HG02798 (cell line): Measurements from ENCODE around the gene PLXNC1.

Source experiments
- ATAC-seq: cut with Tn5 transposase; IDR thresholded peaks from one replicate; pipeline ENCODE4 v1.9.1; 2021; ENCODE audit warnings: mild to moderate bottlenecking; ENCODE audit not compliant: unreplicated experiment, poor library complexity

PLXNC1 gene

GRCh38 chr12:94147991-94148738, at the start of gene PLXNC1:
TSS of gene PLXNC1 (plus strand) at chr12:94148577. CDS start at chr12:94148972, 395 bp downstream.
- peak; percentile 43 for ATAC-seq

DNA sequence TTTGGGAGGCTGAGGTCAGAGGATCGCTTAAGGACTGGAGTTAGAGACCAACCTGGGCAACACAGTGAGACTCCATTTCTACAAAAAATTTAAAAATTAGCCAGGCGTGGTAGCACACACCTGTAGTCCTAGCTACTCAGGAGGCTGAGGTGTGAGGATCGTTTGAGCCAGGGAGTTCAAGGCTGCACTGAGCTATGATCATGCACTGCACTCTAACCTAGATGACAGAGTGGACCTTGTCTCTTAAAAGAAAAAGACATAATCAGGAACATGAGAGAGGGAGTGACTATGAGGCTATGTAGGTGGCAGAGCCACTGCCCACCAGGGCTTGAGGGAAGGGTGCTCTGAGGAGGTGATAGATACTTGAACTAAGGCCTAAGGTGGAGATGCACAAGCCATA, 49.2 kb upstream of the PLXNC1 start:
- ATAC-seq: no peak

- ATAC-seq: no peak
Observed at GRCh38 chr12:94099632-94100031, 48.7 kb upstream of the PLXNC1 start.

DNA sequence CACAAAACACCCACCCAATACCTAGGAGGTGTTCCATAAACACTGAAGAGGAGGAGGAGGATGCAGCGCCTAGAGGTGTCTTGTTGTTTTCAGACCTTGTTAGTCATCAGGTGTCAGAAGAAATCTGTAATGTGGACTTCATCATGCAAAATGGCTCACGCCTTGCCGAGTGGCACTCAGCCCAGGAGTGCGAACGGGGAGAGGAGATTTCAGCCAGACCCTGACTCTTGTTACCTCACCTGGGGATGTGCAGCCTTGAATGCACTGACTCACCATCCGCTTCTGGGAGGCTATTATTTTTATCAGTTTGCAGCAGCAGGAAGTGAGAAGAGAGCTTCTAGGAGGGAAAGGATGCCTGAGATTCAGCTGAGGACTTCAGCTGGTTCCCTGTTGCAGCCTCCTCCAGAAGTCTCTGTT, 48.2 kb upstream of the PLXNC1 start:
- ATAC-seq: no peak

- peak; percentile 67 for ATAC-seq
Observed at GRCh38 chr12:94100990-94101737, 47.2 kb upstream of the PLXNC1 start.

- peak; percentile 91 for ATAC-seq
Observed at GRCh38 chr12:94101738-94102660, 46.4 kb upstream of the PLXNC1 start.

DNA sequence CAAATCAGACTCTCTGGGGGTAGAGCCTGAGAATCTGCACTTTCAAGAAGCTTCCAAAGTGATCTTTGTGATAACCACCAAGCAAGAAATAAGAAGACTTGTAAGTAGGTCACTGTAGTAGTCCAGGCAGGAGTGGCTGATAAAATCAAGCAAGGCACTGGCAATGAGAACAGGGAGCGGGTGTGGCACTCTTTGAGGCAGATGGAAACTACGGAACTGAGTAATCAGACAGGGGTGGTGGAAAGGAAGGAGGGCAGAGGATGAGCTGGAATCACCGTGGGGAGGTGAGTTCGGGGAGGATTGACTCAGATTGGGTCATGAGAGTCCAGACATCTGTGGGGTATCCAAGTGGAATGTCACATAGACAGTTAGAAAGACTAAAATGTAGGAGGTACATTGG, 44.4 kb upstream of the PLXNC1 start:
- ATAC-seq: no peak

- no peak for ATAC-seq
Observed at GRCh38 chr12:94107910-94108309, 40.5 kb upstream of the PLXNC1 start.

- no peak for ATAC-seq
Observed at GRCh38 chr12:94109160-94109559, 39.2 kb upstream of the PLXNC1 start.

DNA sequence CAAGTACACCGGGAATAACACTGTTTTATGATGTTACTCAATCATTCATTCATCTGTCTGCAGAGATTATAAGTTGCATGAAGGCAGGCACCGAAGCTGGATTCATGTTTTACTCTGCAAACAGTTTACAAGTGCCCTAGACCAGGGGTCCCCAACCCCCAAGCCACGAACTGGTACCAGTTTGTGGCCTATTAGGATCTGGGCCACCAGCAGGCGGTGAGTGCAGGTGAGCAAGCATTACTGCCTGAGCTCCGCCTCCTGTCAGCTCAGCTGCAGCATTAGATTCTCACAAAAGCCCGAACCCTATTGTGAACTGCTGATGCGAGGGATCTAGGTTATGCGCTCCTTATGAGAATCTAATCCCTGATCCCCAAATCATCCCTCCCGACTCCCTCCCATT, 38.1 kb upstream of the PLXNC1 start:
- ATAC-seq: no peak

DNA sequence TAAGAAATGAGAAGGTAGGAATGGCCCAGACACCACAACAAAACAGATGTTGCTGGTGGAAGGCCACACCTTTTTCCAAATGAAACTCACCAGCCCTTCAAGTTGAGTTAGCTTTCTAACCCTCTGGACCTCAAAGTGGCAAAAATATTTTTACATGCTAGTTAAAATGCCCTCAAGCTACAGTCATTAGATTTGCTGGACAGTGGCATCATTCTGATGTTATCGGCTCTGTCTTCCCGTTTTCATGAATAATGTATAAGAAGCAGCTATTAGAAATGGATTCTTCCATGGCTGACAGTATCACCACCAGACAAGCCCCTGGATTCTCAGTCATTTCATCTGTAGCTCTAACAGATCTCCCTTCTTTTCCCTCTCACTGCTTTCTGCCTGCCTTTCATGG, 37.1 kb upstream of the PLXNC1 start:
- no peak for ATAC-seq

- ATAC-seq: no peak
Observed at GRCh38 chr12:94112121-94112520, 36.3 kb upstream of the PLXNC1 start.

DNA sequence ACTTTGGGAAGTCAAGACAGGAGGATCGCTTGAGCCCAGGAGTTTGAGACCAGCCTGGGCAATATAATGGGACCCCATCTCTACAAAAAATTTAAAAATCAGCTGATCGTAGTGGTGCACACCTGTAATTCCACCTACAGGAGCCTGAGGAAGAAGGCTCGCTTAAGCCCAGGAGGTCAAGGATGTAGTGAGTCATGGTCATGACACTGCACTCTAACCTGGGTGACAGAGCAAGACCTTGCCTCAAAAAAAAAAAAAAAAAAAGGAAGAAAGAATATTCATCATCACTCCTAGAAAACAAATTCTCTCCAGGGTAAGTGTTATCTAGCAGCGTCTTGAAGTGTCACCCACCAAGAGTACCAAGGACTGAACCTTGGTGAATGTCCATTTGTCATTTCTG, 34.2 kb upstream of the PLXNC1 start:
- ATAC-seq: no peak

DNA sequence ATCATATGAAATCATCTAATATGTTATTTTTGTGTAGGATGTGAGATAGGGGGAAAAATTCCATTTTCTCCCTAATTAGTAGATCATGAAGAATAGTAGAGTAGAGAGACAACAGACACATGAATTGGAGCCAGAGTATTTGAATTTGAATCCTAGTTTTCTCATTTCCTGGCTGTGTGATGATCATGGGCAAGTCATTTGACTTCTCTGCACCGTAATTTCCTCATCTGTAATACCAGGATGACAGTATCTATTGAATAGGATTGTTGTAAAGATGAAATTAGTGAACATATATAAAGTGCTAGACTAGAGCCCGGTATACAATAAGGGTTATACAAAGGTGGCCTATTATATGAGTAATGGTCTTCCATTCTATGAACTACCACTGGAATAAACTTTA, 32.2 kb upstream of the PLXNC1 start:
- no peak for ATAC-seq

GRCh38 chr12:94121886-94122285, 26.5 kb upstream of the PLXNC1 start:
- no peak for ATAC-seq

DNA sequence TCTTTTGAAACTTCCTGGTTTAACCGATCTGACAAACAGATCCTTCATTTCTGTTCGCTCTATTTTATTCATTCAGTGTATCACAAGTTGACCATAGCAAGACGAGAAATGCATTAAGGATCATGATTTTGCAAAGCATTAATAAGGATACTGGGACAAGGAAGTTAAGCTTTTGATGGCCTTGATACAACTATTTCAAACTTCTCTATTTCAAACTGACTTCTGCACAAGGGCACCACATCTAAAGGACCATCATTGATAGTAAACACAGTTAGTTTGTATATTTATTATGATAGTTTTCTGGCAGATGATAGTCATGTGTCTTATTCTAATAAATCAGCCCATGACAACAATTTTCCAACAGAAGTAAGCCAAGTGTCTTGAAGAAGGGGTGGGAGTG, 25.8 kb upstream of the PLXNC1 start:
- no peak for ATAC-seq

DNA sequence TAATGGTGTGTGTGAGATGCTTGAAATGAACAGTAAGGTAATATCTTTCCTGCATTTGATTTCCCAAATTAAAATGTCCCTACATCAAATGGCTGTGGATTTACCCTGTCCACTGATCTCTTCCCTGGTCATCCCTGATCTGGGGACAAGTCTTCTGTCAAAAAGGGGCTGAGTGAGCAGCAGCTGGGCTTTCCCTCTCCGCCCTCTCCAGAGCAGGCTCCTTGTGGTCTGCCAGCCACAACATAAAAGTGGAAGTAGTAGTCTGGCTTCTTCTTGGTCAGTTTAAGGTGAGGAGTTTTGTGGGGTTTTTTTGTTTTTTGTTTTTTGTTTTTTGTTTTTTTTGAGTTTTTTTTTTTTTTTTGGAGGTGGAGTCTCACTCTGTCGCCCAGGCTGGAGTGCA, 25.2 kb upstream of the PLXNC1 start:
- no peak for ATAC-seq

DNA sequence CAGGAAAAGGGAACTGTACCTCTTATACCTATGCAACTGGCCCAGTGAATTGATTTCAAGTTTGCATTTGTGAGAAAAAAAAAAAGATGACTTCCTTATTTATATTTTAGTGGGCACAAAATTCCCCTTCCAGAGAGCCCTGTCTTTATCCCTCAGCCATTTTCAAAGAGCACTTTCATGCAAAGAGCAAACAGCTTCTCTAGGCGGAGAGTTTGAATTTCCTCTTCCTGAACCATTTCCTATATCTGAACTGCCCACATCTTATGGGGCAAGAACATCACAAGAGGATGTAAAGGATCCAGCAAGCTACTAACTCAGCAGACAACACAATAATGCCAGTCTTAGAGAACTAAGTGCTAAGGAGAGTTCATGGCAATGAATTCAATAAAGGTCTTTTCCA, 22.3 kb upstream of the PLXNC1 start:
- no peak for ATAC-seq

DNA sequence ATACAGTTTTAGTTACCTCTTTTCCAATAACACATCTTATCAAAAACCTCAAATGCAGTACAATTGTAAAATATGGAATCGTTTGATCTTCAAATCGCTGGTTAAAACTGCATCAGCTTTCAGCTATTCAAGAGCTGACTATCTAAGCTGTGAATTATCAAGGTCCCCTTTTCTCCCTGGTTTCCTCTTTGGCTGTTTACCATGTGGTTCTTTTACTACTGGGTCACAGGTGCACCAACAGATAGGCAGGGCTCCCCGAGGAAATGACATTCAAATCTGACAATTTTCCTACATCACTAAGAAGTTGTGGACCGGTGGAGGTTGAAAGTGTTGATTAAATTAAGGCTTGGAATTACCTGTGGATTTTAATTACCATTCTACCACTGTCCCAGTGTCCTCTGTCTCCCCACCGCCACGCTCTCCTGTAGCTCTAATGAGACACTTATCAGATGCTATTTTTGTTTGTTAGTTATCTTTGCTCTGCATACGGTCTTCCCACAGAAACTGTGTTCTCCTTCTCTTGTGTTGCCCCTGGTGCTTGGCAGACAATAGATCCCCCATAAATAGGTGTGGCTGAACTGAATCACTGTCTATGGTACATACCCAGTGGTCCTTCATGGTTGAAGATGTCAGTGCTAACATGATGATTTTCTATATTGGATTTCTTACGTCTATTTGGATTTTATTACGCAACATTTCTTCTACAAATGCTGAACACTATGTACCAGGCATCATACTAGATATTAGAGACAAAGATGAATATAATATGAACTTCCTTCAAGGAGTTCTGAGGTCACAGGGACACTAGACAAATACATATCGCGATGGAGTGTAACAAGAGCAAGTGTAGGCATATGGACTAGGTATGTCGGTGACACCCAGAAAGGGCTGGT, 20.9 kb upstream of the PLXNC1 start:
- no peak for ATAC-seq

GRCh38 chr12:94128280-94128679, 20.1 kb upstream of the PLXNC1 start:
- ATAC-seq: no peak
